SK-N-MC (cell line): ENCODE results near the gene GSC.

Experiments used
- EZH2 ChIP-seq: fragments of 200-600 bp; sonication (generic); IDR thresholded peaks from one replicate; pipeline ENCODE4 v1.6.1; 2017; ENCODE audit warnings: antibody characterized with exemption
- POLR2AphosphoS5 ChIP-seq: IDR thresholded peaks from 2 replicates; pipeline ENCODE4 v1.6.1; 2012; ENCODE audit warnings: mild to moderate bottlenecking, low read depth, low read length, borderline replicate concordance

GRCh38 chr14:94728950-94729349 lies 41.0 kb downstream of the GSC start:
- no peak for TF ChIP-seq EZH2
- TF ChIP-seq POLR2AphosphoS5, result no peak
